ENCODE results near the gene GNAS-AS1.
A peak's percentile ranks its signal among the peaks of the same experiment; 100 is the strongest.

The GNAS-AS1 gene

GRCh38 chr20:58884966-58885365 lies 34.3 kb upstream of the GNAS-AS1 start:
- no peak for DNase-seq

GRCh38 chr20:58883241-58883691 lies 32.6 kb upstream of the GNAS-AS1 start:
- no peak for DNase-seq

GRCh38 chr20:58882704-58883089 lies 32.0 kb upstream of the GNAS-AS1 start:
- DNase-seq, result no peak

DNA sequence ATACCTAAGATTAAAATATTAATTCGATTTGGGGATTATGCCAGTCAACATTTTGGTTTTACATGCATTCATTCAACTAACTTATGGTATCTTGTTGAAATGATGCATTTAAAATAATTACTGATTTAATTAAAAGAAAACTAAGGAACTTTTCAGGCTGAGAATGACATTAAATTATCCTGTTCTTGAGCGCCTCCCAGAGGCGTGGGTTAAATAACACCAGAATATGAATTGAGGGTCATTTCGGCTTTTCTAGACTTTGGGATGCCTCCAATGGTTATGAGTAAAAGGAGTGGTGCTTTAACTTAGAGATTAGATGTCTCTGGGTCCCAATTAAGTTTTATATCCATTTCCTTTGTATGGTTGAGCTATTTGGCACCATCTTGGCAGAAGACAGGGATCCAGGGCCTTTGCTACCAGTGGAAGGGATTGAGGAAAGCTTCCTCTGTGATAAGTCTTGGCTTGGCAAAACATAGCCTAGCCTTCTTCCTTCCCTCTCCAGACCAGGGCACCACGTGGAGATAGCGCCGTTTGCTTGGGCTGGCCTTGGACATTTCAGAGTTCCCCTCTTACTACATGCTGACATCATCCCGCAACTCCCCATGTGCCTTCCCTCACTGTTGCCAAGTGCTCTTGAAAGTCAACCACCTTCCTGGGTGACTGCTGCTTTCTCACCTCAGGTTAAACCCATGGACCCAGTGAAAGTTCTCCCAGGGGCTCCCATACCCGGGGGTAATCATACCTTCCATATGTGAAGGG lies 30.5 kb upstream of the GNAS-AS1 start:
- no peak for DNase-seq

DNA sequence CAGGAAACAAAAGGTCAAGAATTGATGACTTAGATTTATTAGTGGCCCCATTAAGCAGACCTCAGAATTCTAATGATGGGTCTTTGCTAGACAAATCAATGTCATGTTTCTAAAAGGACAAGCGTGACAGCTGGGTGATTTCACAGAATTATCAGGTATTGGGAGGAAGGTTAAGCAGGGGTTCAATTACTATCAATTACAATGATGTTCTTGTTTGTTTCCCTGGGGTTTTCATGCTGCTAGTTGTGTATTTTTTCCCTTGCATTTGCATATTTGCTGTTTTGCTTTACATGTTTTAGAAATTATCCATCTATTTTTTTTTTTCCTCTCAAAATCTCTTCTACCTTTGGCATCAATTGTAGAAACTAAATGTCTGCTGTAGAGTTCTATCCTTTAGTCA lies 29.7 kb upstream of the GNAS-AS1 start:
- DNase-seq, result no peak

- no peak for DNase-seq
Observed at GRCh38 chr20:58878399-58878798, 27.7 kb upstream of the GNAS-AS1 start.

DNA sequence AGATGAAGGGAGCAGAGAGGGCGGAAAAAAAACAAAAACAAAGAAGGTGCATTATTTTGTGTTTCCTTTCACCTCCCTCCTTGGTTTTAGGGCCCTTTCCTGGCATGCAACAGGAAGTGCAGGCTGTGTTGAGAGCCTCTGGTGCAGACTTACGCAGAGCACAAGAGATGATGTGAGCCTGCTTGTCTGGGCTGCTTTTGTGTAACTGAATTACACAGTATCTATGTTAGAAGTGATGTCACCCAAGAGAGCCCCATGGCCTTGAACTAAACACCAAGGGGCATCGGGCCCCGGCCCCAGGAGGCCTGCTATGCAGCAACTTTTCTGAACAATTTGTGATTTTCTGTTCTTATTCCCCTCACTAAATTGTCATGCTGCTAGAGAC lies 27.3 kb upstream of the GNAS-AS1 start:
- DNase-seq, result no peak

- DNase-seq, result no peak
Observed at GRCh38 chr20:58877050-58877975, 26.6 kb upstream of the GNAS-AS1 start.

- no peak for DNase-seq
Observed at GRCh38 chr20:58876437-58876836, 25.7 kb upstream of the GNAS-AS1 start.

DNA sequence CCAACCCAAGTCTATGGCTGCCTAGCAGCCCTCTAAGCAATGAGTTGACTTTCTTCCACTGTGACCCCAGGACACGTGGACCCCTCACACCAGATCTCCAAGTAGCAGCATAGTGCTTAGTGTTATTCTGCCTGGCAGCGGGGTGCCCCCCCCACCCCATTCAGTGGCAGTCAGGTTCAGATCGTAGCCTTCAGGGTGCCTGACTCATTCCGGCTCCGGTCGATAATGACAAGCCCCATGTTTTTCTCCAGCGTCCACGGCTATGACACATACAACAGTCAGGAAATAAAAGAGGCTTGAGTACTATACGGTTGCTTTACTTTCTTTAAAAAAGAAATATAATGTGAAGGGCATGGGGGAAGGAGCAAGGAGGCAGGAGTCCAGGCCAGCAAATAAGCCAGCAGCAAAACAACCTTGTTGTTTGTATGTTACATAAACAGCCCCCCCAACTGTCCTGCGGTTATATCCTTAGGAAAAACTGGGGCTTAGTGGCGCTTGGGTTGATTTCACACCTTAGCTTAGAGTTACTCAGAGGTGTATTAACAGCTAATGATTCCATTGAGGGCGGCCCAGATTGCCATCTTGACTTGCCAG lies 24.9 kb upstream of the GNAS-AS1 start:
- no peak for DNase-seq

GRCh38 chr20:58875111-58875510 lies 24.4 kb upstream of the GNAS-AS1 start:
- DNase-seq, result no peak

GRCh38 chr20:58874469-58874868 lies 23.8 kb upstream of the GNAS-AS1 start:
- DNase-seq, result no peak

DNA sequence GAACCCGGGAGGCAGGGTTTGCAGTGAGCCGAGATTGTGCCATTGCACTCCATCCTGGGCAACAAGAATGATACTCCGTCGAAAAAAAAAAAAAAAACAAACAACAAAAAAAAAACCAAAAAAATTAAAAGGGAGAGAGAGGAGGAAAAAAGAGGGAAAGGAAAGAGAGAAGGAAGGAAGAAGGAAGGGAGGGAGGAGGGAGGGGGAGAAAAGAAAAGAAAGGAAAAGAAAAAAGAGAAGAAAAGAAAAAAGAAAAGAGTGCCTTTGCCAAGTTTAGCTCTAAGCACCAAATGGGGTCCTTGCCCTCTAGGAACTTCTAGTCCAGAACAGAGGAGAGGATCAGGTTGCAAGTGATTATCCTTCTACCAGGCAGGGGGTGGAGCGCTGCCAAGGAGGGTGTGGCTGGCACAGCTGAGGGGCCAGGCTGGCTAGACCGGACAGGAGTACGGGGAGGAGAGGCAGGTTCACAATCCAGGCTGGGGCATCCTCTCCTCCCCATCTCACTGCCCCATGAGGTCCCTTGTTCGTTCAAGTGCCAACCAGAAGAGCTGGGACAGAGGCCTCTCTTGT lies 20.9 kb upstream of the GNAS-AS1 start:
- DNase-seq, result no peak

DNA sequence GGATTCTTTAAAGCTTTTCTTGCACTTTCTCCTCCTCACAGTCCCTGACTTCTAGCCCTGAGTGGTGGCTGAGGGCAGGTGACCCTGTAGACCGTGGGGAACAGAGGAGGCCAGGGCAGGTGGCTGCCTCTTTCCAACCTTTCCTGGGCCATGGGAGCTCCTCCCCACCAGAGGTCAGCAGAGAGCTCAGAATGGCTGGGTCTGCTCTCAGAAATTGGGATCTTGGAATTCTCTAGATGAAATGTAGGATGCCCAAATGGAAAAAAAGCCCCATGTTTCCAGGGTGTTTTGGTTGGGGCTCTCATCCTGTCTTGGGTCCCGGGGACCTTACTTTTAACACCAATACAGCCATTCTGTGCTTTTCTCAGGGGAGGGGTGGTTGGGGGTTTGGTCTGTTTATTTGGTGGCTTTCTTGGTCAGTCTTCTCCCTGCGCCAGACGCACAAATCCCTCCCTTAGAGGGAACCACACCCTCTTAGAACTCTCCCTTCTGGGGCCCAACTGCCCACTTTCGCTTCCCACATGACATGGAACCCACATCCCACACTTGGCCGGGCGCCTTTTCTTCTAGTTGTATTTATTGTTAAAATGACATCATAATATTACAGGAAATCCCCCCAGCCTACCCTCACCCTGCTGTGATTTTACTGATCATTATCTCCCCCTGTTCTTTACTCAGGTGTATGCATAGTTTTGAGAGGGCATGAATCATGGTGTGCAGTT lies 19.8 kb upstream of the GNAS-AS1 start:
- DNase-seq, result no peak

GRCh38 chr20:58869662-58870227 lies 19.0 kb upstream of the GNAS-AS1 start:
- DNase-seq, result no peak

- DNase-seq, result no peak
Observed at GRCh38 chr20:58868795-58869194, 18.1 kb upstream of the GNAS-AS1 start.

- DNase-seq, result no peak
Observed at GRCh38 chr20:58867211-58867610, 16.5 kb upstream of the GNAS-AS1 start.

DNA sequence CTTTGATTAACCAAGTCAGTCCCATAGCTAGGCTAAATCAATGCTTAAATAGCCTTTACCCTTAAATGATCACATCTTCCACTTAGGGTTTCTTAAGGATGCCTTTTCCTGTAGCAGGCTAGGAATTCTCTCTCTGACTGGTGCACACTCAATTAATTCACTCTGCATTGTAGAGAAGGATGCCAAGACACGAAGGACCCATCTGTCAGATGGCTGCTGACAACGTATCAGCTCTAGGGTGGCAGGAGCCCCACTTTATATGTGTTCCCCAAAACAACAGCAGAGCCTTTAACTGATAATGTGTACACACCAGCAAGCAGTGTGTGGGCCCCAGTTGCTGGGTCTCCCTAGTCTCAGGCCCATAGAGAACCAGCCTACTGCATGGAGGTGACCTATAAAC lies 15.1 kb upstream of the GNAS-AS1 start:
- no peak for DNase-seq

- DNase-seq, result peak in 1 of 2 donors; percentile 4
Observed at GRCh38 chr20:58864346-58864745, 13.6 kb upstream of the GNAS-AS1 start.

DNA sequence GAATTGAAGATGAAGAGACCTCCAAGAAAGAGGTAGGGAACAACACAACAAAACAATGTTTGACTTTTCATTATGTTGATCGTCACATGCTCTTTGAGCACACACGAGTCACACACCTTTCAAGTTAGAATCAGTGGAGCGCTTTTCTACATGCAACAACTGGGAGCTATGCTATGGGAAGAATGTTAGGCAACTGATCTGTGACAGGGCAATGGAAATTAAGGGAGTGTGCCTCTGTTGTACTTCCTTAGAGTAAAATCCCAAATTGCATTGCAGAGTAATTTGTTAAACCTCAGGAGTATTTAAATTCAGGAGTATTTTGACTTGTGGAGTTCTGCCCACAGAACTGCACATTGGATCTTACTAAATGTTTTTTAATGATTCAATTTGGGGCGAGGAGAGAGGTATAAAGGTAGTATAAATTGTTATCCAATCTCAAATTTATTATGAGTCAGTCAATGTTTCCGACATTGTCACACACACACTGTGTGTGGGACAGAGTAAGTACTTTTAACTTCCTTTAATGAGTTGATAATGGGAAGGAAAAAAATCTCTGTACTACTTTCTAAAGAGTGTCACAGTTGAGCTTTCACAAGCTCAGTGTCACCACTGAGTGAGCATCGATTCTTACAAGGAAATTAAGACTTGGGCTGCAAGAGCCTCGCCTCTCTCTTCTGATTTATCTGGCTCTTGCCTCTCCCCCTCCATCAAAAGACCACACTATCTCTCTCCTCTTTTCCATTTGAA lies 12.5 kb upstream of the GNAS-AS1 start:
- no peak for DNase-seq

Data from bone marrow (tissue), 2 donors.